GM19438 (cell line): ENCODE results near the gene SYT12.
"Not testable (repeated sequence)": the region's sequence is repeated elsewhere in the genome, so short reads cannot be mapped to it uniquely, and the experiment has no call there.

Experiments
- ATAC-seq: cut with Tn5 transposase; IDR thresholded peaks from one replicate; pipeline ENCODE4 v1.9.1; 2021; ENCODE audit warnings: low read depth; ENCODE audit not compliant: unreplicated experiment

The SYT12 gene

GRCh38 chr11:67022961-67023956 lies at the start of gene SYT12:
SYT12 (plus strand) TSS chr11:67023134; CDS start chr11:67030145, 7,011 bp downstream.
- no peak for ATAC-seq

DNA sequence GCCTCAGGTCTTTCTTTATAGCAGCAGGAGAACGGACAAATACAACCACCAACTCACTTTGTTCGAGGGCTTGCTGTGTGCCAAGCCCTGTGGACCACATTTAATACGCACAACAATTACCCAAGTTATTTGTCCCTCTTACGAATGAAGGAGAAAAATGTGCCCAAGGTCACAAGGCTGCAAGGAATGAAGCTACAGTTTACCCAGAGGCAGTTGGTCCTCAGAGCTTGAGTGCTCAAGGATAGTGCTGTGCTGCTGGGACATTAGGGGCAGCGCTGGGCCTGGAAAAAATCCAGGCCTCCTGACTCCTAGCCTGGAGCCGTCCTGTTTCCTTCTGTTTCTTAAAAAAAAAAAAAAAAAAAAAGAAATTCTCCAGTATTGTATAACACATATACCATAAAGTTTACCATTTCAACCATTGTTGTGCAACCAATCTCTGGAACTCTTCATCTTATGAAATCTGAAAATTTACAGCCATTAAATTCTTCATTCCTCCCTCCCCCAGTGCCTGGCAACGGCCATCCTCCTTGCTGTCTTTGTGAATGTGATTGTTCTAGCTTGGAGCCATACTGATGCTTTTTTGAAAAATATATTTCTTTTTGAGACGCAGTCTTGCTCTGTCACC lies 48.9 kb upstream of the SYT12 start:
- no peak for ATAC-seq

GRCh38 chr11:66974724-66975404 lies 48.1 kb upstream of the SYT12 start, which contains the start of gene C11orf86:
C11orf86 (plus strand) TSS chr11:66975304; CDS start chr11:66975363, 59 bp downstream.
- no peak for ATAC-seq

DNA sequence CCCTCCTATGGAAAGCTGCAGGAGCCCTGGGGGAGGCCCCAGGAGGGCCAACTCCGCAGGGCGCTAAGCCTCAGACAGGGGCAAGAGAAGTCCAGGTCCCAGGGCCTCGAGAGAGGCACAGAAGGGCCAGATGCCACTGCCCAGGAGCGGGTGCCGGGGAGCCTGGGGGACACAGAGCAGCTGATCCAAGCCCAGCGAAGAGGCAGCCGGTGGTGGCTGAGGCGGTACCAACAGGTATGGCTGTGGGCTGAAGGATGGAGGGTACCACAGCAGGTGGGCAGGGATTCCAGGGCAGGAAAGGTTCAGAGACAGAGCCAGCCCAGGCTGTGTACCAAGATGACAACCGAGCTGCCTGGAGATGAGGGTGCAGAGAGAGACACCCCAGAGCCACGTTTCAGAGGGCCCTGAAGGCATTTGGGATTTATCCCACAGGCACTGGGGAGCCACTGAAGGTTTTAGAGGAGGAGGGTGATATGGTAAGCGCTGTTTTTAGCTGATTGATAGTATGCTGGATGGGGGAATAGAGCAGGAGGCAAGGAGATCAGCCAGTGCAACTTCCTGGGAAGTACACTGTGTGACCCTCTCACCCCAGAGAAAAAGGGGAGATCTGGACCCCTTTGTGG lies 47.4 kb upstream of the SYT12 start:
- ATAC-seq, result no peak

GRCh38 chr11:66976028-66976467 lies 46.9 kb upstream of the SYT12 start:
- no peak for ATAC-seq

DNA sequence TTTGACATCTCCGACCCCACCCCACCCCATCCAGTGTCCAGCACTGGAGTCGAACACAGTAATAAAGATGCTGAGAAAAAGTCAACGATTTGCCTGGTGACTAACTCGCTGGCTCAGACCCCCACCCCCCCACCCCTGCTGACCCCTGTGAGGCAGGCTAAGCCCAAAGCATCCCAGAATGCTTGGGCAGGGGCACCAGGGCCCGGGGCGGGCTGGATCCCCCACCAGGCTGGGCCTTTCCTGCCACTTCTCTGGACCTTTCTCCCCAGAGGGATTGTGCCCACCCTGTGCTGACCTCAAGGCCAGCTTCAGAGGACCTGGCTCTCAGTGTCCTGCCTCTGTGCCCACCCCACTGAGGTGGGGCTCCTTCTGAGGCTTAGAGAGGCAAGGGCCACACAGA lies 46.0 kb upstream of the SYT12 start:
- ATAC-seq, result no peak

DNA sequence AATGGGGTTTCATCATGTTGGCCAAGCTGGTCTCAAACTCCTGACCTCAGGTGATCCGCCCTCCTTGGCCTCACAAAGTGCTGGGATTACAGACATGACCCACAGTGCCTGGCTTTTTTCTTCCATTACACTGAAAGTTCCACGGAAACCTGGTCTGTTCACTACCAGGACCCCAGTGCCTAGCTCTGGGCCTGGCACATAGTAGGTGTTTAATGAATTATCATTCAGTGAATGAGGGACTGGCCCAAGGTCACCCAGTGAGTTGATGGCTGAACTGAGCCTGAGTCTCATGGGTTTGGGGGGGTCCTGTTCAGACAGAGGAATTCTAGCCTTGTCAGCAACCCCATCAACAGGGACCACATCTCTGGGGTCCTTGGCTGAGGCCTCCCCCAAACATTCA lies 44.7 kb upstream of the SYT12 start:
- no peak for ATAC-seq

DNA sequence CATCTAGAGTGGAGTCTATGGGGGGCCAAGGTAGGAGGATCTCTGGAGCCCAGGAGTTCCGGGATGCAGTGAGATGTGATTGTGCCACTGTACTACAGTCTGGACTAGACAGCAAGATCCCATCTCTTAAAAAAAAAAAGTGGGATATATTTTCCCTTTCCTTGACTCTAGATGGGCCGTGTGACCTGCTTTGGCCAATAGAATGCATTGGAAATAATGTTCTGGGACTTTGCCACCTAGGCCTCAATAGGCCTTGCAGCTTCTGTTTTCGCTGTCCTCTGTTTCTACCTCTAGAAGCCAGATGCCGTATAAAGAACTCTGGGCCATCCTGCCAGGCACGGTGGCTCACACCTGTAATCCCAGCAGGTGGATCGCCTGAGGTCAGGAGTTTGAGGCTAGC lies 44.2 kb upstream of the SYT12 start:
- no peak for ATAC-seq

- ATAC-seq, result no peak
Observed at GRCh38 chr11:66979336-66979980, 43.5 kb upstream of the SYT12 start.

DNA sequence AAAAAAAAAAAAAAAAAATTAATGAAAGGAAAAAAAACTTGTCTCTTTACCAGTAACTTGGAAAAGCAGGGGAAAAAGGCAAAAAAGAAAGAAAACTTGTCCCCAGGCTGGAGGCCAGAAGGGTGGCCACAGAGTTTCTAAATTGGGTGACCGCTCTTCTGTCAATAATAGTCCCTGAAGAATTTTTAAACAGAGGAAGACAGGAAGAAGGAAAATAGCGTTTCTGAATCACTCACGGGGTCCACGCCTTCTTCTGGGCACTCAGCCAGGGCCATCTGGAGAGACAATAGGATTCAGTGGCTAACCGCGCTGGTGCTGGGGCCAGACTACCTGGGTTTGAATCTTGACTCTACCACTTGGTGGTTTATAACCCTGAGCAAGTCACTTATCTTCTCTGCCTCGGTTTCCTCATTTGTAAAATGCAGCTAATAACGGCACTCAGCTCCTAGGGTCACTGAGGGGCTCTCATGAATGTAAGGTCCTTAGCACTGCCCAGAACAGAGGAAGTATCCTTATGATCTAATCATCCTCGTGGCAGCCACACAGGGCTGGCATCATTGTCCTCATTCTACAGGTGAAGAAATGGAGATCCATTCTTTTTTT lies 40.9 kb upstream of the SYT12 start:
- ATAC-seq, result no peak

GRCh38 chr11:66983275-66983924 lies 39.5 kb upstream of the SYT12 start:
- no peak for ATAC-seq

GRCh38 chr11:66985508-66986177 lies 37.3 kb upstream of the SYT12 start:
- ATAC-seq, result no peak

DNA sequence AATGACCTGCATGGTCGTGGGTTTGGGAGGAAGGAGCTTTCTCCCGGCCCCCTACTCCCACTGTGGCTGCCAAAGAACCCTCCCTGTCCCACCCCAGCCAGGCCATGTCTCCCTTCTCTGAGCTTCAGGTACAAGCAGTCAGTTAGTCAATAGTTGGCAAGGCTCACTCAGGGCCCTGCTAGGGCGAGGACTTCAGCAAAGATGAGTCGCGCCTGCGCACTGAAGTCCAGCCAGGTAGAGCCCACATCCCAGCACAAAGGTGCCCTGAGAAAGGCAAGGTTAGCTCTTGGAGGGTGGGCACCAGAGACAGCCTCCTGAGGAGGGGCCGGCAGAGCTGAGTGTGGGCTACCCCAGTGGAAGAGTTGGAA lies 36.8 kb upstream of the SYT12 start:
- no peak for ATAC-seq

- no peak for ATAC-seq
Observed at GRCh38 chr11:66987158-66987620, 35.7 kb upstream of the SYT12 start.

- ATAC-seq, result no peak
Observed at GRCh38 chr11:66987924-66988637, 34.9 kb upstream of the SYT12 start.

GRCh38 chr11:66988741-66989140 lies 34.2 kb upstream of the SYT12 start:
- ATAC-seq, result not testable (repeated sequence)

GRCh38 chr11:66989360-66989759 lies 33.6 kb upstream of the SYT12 start:
- ATAC-seq, result not testable (repeated sequence)

DNA sequence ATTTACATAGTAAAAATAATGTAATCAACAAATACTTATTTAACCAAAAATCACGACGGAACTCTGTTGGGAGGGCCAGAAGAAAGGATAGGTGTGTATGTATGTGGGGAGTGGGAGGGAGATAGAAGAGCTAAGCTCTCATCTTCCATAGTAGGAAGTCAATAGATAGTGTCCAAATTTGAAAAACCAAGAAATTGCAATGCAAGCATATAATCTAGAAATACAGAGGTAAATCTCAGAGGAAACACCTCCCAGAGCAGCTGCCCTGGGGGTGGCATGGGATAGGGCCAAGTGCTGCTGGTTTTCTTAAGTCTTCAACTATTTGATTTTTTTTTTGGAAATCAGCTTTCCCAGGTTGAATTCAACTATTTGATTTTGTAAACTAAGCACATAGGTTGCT lies 30.9 kb upstream of the SYT12 start:
- no peak for ATAC-seq
